Spleen (tissue), 11 donors: ENCODE measurements around the gene CFAP44. TPM values are rescaled to one million over a fixed set of nuclear protein-coding genes. Genes with fewer than 3 reads are reported as not detected.

Source experiments
- DNase-seq: peaks from one replicate; pipeline ENCODE4 v3.0.0-alpha.2; 2020
- H3K27ac ChIP-seq, 8 donors: fragments of 200-600 bp; sonication (generic) in 7 of 8; 1 replicate in 4 of 8; 2 replicates in 4 of 8; pipeline versions ENCODE4 v1.5.0 to v1.8.0; 2016 to 2021; ENCODE audit warnings: inconsistent platforms in 4 of 8, mild to moderate bottlenecking in 4 of 8, moderate library complexity in 1 of 8
- H3K27me3 ChIP-seq, 7 donors: fragments of 200-600 bp; sonication (generic) in 6 of 7; replicated peaks in 1 of 7; 1 replicate in 4 of 7; 2 replicates in 3 of 7; pipeline versions ENCODE4 v1.5.0 to v1.8.0; 2016 to 2021; ENCODE audit warnings: inconsistent platforms in 3 of 7, mild to moderate bottlenecking in 1 of 7
- H3K36me3 ChIP-seq, 6 donors: fragments of 200-600 bp; sonication (generic) in 5 of 6; 1 replicate in 4 of 6; 2 replicates in 2 of 6; pipeline versions ENCODE4 v1.5.0 to v1.8.0; 2016 to 2021; ENCODE audit warnings: inconsistent platforms in 2 of 6
- H3K4me1 ChIP-seq, 6 donors: fragments of 200-600 bp; sonication (generic) in 5 of 6; 1 replicate in 3 of 6; 2 replicates in 3 of 6; pipeline versions ENCODE4 v1.5.0 to v1.8.0; 2016 to 2021; ENCODE audit warnings: inconsistent platforms in 3 of 6
- H3K4me3 ChIP-seq, 8 donors: fragments of 200-600 bp; sonication (generic) in 7 of 8; 1 replicate in 4 of 8; 2 replicates in 4 of 8; pipeline versions ENCODE4 v1.5.0 to v1.8.0; 2016 to 2021; ENCODE audit warnings: inconsistent platforms in 4 of 8, mild to moderate bottlenecking in 4 of 8, moderate library complexity in 2 of 8
- H3K9me3 ChIP-seq, 8 donors: fragments of 200-600 bp; sonication (generic) in 7 of 8; 1 replicate in 4 of 8; 2 replicates in 4 of 8; pipeline versions ENCODE4 v1.5.0 to v1.8.0; 2016 to 2021; ENCODE audit warnings: inconsistent platforms in 4 of 8
- CTCF ChIP-seq, 11 experiments: fragments of 200-600 bp in 7 of 11; fragments of 450-650 bp in 4 of 11; sonication (generic) in 4 of 11; IDR thresholded peaks in 8 of 11; conservative IDR thresholded peaks in 3 of 11; 1 replicate in 7 of 11; 2 replicates in 4 of 11; pipeline versions ENCODE4 v1.4.0 to v1.8.0; 2016 to 2021; ENCODE audit warnings: antibody characterized with exemption in 11 of 11, inconsistent platforms in 4 of 11, mild to moderate bottlenecking in 1 of 11
- POLR2A ChIP-seq, 3 donors: fragments of 450-650 bp; IDR thresholded peaks; one replicate each; pipeline ENCODE4 v1.5.1; 2017; ENCODE audit warnings: antibody characterized with exemption in 3 of 3, mild to moderate bottlenecking in 1 of 3
- POLR2AphosphoS5 ChIP-seq, 3 donors: sonication (generic); formaldehyde crosslinking; IDR thresholded peaks; one replicate each; pipeline ENCODE4 v1.5.1; 2017; ENCODE audit warnings: antibody characterized with exemption in 3 of 3
- whole genome bisulfite sequencing, 5 donors: extraction: QIAGEN DNeasy Blood & Tissue Kit in 3 of 5; methylation state at CpG; one replicate each; pipeline versions ENCODE4 v1.1.5 to v1.1.7; 2013 to 2018; 5-methylcytosine and 5-hydroxymethylcytosine counted together
- intact Hi-C: fragments of 100-400 bp; cut with DNase I; formaldehyde crosslinking; loops from one replicate; pipeline ENCODE4 v1.15.0; 2023; ENCODE audit warnings: low total_unique reads
- polyA plus RNA-seq, 3 donors: library from polyadenylated mRNA; stranded (reverse); fragments of 200-250 nt; gene quantifications; one replicate each; pipeline ENCODE4 v1.2.1, GENCODE V29; 2013
- total RNA-seq, 7 donors: library from RNA; depleted of rRNA in 3 of 7; stranded (reverse); fragments of >200 nt in 3 of 7; fragmentation: NEBNext Ultra II Directional in 4 of 7; extraction: Animal tissue kit (Norgen Biotek cat#: 25700) in 4 of 7; gene quantifications; one replicate each; pipeline versions ENCODE4 v1.1.0 to v1.2.1, GENCODE V29; 2016 to 2021
- donor health status: healthy with polysubstance abuse.
- donor health status: DM: no; HTN: no; CAD: no; lungs with moderate emphysema.
- donor health status: DM: no; HTN: no; CAD: no.
- donor health status: Bipolar disorder and iron deficiency.
- donor health status: healthy.
- donor health status: DM: no; HTN: no; CAD: no.
- donor health status: DM: yes; HTN: yes; CAD: no.

The CFAP44 gene
- total and polyA plus RNA-seq, 10 donors: 3.8 to 19.6 (median 7.9) TPM

GRCh38 chr3:113450911-113451310, 9.6 kb upstream of the CFAP44 start:
- no peak for DNase-seq
- H3K27ac ChIP-seq: no peak overlapping the region
- H3K9me3 ChIP-seq: no peaks in the 10 kb centered on the region
- no peak overlapping the region for H3K4me3 ChIP-seq
- WGBS, 5 donors: 91 to 100% (median 98%) methylated on average over 1 of the region's 1 CpG
- intact Hi-C loops: no loop called here
- peaks cover 0 to 87% (median 12%) of the 10 kb centered on the region in 6 donors for H3K36me3 ChIP-seq
- TF ChIP-seq CTCF (IDR thresholded peaks at IDR 0.05 in 8 of 11, conservative IDR thresholded peaks at IDR 0.05 in 3 of 11) (no peak), POLR2A (IDR thresholded peaks at IDR 0.05) (no peak), POLR2AphosphoS5 (IDR thresholded peaks at IDR 0.05) (no peak)
- no peaks in the 10 kb centered on the region for H3K4me1 ChIP-seq
- no peaks in the 10 kb centered on the region for H3K27me3 ChIP-seq

DNA sequence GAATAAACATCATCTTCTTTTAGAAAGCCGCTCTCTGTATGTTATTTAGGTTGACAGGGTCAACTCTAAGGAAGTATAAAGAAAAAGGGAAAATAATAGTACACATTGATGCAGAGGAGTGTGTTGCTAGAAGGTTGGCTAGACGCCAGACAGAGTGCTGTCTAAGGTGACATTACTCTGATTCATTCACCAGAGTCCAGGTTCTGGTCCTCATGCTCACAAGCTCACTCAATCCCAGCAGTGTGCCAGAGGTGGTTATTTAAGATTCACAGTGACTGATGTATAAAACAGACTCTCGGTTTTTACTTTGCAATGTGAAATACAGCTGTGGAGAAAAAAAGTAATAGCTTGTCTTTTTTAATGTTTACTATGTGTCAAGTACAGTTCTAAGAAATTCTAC, 1.7 kb downstream of the CFAP44 start:
- Histone ChIP-seq H3K27me3 (no peaks in the 10 kb centered on the region), H3K9me3 (no peaks in the 10 kb centered on the region), H3K4me3 (no peak overlapping the region), H3K36me3 (peaks cover 0 to 28% (median 0%) of the 10 kb centered on the region in 6 donors), H3K4me1 (peaks cover 0 to 4% (median 0%) of the 10 kb centered on the region in 6 donors), H3K27ac (no peak overlapping the region)
- 91 to 97% (median 94%) methylated on average over 3 of the region's 3 CpGs for WGBS, 5 donors
- intact Hi-C loops: no loop called here
- TF ChIP-seq POLR2A (IDR thresholded peaks at IDR 0.05) (no peak), CTCF (IDR thresholded peaks at IDR 0.05 in 8 of 11, conservative IDR thresholded peaks at IDR 0.05 in 3 of 11) (no peak), POLR2AphosphoS5 (IDR thresholded peaks at IDR 0.05) (no peak)
- no peak for DNase-seq

GRCh38 chr3:113438224-113438623, 3.1 kb downstream of the CFAP44 start:
- H3K9me3 ChIP-seq: no peaks in the 10 kb centered on the region
- DNase-seq: no peak
- peaks cover 0 to 16% (median 0%) of the 10 kb centered on the region in 6 donors for H3K36me3 ChIP-seq
- no peak overlapping the region for H3K27ac ChIP-seq
- TF ChIP-seq POLR2A (IDR thresholded peaks at IDR 0.05) (no peak), POLR2AphosphoS5 (IDR thresholded peaks at IDR 0.05) (no peak), CTCF (IDR thresholded peaks at IDR 0.05 in 8 of 11, conservative IDR thresholded peaks at IDR 0.05 in 3 of 11) (no peak)
- H3K27me3 ChIP-seq: no peaks in the 10 kb centered on the region
- intact Hi-C loops: no loop called here
- H3K4me1 ChIP-seq: peaks cover 0 to 4% (median 0%) of the 10 kb centered on the region in 6 donors
- H3K4me3 ChIP-seq: no peak overlapping the region

- intact Hi-C loops: no loop called here
- 66 to 97% (median 82%) methylated on average over 3 of the region's 3 CpGs for WGBS, 5 donors
These were observed 3.9 kb downstream of the CFAP44 start for GRCh38 chr3:113437411-113437810.

More at GRCh38 chr3:113437411-113437810, 3.9 kb downstream of the CFAP44 start:
- Histone ChIP-seq H3K9me3 (no peaks in the 10 kb centered on the region), H3K4me1 (peaks cover 0 to 4% (median 0%) of the 10 kb centered on the region in 6 donors), H3K27me3 (no peaks in the 10 kb centered on the region), H3K4me3 (no peak overlapping the region), H3K36me3 (peaks cover 0 to 19% (median 0%) of the 10 kb centered on the region in 6 donors), H3K27ac (no peak overlapping the region)
- no peak for DNase-seq
- TF ChIP-seq POLR2AphosphoS5 (IDR thresholded peaks at IDR 0.05) (no peak), POLR2A (IDR thresholded peaks at IDR 0.05) (no peak), CTCF (IDR thresholded peaks at IDR 0.05 in 8 of 11, conservative IDR thresholded peaks at IDR 0.05 in 3 of 11) (no peak)
